ENCODE measurements around the gene SPATA33.
"Not testable (repeated sequence)": the region's sequence is repeated elsewhere in the genome, so short reads cannot be mapped to it uniquely, and the experiment has no call there.

SPATA33 gene

DNA sequence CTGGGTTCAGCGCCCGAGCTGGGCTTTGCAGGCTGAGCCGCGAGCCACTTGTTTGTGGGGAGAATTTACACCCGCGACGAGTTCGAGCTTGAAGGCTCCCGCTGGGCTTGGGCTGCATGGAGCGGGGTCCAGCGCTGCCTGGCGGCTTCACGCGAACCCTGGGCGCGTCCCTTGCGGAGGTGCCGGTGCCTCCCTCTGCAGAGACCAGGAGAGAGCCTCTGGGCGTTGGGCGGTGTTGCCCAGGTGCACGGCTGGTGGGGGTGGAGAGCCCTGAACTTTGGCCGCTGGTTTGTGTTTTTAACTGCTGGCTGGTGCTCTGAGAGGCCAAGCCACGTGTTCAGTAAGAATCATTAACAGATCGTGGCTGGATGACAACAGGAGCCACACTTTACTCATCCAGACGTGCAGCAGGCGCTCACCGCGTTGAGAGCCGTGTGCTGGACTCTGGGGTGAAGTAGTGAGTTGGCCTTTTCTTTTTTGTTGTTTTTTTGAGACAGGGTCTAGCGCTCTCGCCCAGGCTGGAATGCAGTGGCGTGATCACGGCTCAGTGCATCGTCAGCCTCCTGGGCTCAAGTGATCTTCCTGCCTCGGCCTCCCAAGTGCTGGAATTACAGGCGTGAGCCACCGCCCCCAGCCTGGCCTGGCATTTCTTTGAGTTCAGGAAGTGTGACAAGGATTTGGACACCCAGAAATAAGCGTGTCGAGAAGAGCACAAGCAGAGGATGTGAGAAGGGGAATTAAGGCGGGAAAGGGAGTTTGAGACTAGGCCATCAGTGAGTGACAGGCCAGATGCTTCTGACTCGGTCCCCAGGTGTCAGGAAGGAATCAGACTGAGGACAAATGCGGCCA lies 29.7 kb downstream of the SPATA33 start:
- Histone ChIP-seq H3K27ac (ENCODE audit: low read length) (peak overlapping the region; percentile 72), H4K20me1 (ENCODE audit: insufficient read depth, low read length) (no peaks in the 10 kb centered on the region), H3K4me1 (ENCODE audit: low read length) (no peaks in the 10 kb centered on the region), H3K4me2 (ENCODE audit: low read depth, low read length) (peak overlapping the region; percentile 68), H3K9me2 (replicated peaks; ENCODE audit: insufficient read depth, low read length) (no peaks in the 10 kb centered on the region), H3K9ac (ENCODE audit: low read length) (peak overlapping the region; percentile 83), H3K27me3 (replicated peaks; ENCODE audit: insufficient read depth, low read length) (no peaks in the 10 kb centered on the region), H3K4me3 (ENCODE audit: low read length) (peak overlapping the region; percentile 75), H3K9me3 (replicated peaks; ENCODE audit: insufficient read depth, low read length) (no peaks in the 10 kb centered on the region), H2AFZ (ENCODE audit: low read length) (0 out of 2 replicates have a peak overlapping the region, but pooled peaks have one; percentile 31), H3F3A (ENCODE audit: insufficient read depth, low read length) (no peaks in the 10 kb centered on the region), H3K36me3 (replicated peaks; ENCODE audit: insufficient read depth, low read length) (no peaks in the 10 kb centered on the region), H3K79me2 (ENCODE audit: low read length) (peaks cover 4% of the 10 kb centered on the region)
- TF ChIP-seq EZH2phosphoT487 (IDR thresholded peaks at IDR 0.05; ENCODE audit: low read length), result no peak
- TF ChIP-seq, protein P1, sequence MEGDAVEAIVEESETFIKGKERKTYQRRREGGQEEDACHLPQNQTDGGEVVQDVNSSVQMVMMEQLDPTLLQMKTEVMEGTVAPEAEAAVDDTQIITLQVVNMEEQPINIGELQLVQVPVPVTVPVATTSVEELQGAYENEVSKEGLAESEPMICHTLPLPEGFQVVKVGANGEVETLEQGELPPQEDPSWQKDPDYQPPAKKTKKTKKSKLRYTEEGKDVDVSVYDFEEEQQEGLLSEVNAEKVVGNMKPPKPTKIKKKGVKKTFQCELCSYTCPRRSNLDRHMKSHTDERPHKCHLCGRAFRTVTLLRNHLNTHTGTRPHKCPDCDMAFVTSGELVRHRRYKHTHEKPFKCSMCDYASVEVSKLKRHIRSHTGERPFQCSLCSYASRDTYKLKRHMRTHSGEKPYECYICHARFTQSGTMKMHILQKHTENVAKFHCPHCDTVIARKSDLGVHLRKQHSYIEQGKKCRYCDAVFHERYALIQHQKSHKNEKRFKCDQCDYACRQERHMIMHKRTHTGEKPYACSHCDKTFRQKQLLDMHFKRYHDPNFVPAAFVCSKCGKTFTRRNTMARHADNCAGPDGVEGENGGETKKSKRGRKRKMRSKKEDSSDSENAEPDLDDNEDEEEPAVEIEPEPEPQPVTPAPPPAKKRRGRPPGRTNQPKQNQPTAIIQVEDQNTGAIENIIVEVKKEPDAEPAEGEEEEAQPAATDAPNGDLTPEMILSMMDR (IDR thresholded peaks at IDR 0.05; ENCODE audit: low read length), result no peak
- TF ChIP-seq EZH2 (optimal IDR thresholded peaks at IDR 0.05; ENCODE audit: low read depth, low read length), result no peak
- peak; percentile 45 for DNase-seq

DNA sequence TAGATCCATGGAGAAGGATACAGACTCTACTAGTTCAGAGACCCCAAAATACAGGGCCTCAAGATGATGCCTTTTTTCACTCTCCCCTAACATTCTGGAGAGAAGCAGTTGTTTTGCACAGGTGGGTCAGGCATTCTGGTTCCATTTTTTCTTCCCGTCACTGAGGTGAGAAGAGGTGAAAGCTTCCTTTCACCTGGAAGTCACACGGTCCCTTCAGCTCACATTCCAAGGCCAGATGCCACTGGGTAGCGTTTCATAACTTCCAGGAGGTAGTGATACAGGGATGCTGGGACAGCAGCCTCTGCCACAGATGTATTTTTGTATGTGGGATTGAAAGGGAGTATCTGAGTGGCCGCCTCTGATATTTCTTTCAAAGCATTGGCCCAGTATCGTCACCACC lies 30.8 kb downstream of the SPATA33 start:
- Histone ChIP-seq H3K27ac (ENCODE audit: low read length) (no peak overlapping the region), H4K20me1 (ENCODE audit: insufficient read depth, low read length) (no peaks in the 10 kb centered on the region), H3K4me2 (ENCODE audit: low read depth, low read length) (no peak overlapping the region), H3K9me3 (replicated peaks; ENCODE audit: insufficient read depth, low read length) (no peaks in the 10 kb centered on the region), H2AFZ (ENCODE audit: low read length) (no peak overlapping the region), H3K4me3 (ENCODE audit: low read length) (no peak overlapping the region), H3K9ac (ENCODE audit: low read length) (no peak overlapping the region), H3F3A (ENCODE audit: insufficient read depth, low read length) (no peaks in the 10 kb centered on the region), H3K4me1 (ENCODE audit: low read length) (no peaks in the 10 kb centered on the region), H3K79me2 (ENCODE audit: low read length) (peaks cover 4% of the 10 kb centered on the region), H3K27me3 (replicated peaks; ENCODE audit: insufficient read depth, low read length) (no peaks in the 10 kb centered on the region), H3K36me3 (replicated peaks; ENCODE audit: insufficient read depth, low read length) (no peaks in the 10 kb centered on the region), H3K9me2 (replicated peaks; ENCODE audit: insufficient read depth, low read length) (no peaks in the 10 kb centered on the region)
- TF ChIP-seq EZH2 (optimal IDR thresholded peaks at IDR 0.05; ENCODE audit: low read depth, low read length), result no peak
- TF ChIP-seq EZH2phosphoT487 (IDR thresholded peaks at IDR 0.05; ENCODE audit: low read length), result no peak
- TF ChIP-seq, protein P1 (IDR thresholded peaks at IDR 0.05; ENCODE audit: low read length), result no peak
- no peak for DNase-seq

DNA sequence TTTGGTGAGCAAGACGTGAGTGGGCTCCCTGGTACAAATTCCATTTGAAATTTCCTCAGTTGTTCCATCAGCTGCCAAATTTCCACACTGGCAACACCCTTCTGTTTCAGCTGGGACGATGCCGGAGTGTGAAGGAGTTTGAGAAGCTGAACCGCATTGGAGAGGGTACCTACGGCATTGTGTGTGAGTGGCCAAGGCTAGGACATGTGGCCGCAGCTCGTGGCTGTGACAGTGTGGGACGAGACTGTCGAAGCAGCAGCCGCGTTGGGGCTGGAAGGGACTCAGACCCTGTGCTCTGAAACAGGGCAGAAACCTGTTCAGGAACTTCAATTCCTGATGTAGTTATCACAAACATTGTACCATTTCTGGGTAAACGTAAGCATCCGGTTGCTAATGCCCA lies 31.5 kb downstream of the SPATA33 start:
- no peak overlapping the region for H3K27ac ChIP-seq (ENCODE audit: low read length)
- TF ChIP-seq EZH2phosphoT487 (IDR thresholded peaks at IDR 0.05; ENCODE audit: low read length) (no peak), EZH2 (optimal IDR thresholded peaks at IDR 0.05; ENCODE audit: low read depth, low read length) (no peak)
- TF ChIP-seq, protein P1 (IDR thresholded peaks at IDR 0.05; ENCODE audit: low read length), result no peak
- peaks cover 4% of the 10 kb centered on the region for H3K79me2 ChIP-seq (ENCODE audit: low read length)
- H3K9me3 ChIP-seq (replicated peaks; ENCODE audit: insufficient read depth, low read length), result no peaks in the 10 kb centered on the region
- no peaks in the 10 kb centered on the region for H3K9me2 ChIP-seq (replicated peaks; ENCODE audit: insufficient read depth, low read length)
- no peaks in the 10 kb centered on the region for H3F3A ChIP-seq (ENCODE audit: insufficient read depth, low read length)
- no peak for DNase-seq
- no peak overlapping the region for H2AFZ ChIP-seq (ENCODE audit: low read length)
- H3K4me1 ChIP-seq (ENCODE audit: low read length), result no peaks in the 10 kb centered on the region
- no peak overlapping the region for H3K4me2 ChIP-seq (ENCODE audit: low read depth, low read length)
- no peaks in the 10 kb centered on the region for H3K27me3 ChIP-seq (replicated peaks; ENCODE audit: insufficient read depth, low read length)
- H3K4me3 ChIP-seq (ENCODE audit: low read length), result no peak overlapping the region
- no peaks in the 10 kb centered on the region for H4K20me1 ChIP-seq (ENCODE audit: insufficient read depth, low read length)
- H3K36me3 ChIP-seq (replicated peaks; ENCODE audit: insufficient read depth, low read length), result no peaks in the 10 kb centered on the region
- no peak overlapping the region for H3K9ac ChIP-seq (ENCODE audit: low read length)

DNA sequence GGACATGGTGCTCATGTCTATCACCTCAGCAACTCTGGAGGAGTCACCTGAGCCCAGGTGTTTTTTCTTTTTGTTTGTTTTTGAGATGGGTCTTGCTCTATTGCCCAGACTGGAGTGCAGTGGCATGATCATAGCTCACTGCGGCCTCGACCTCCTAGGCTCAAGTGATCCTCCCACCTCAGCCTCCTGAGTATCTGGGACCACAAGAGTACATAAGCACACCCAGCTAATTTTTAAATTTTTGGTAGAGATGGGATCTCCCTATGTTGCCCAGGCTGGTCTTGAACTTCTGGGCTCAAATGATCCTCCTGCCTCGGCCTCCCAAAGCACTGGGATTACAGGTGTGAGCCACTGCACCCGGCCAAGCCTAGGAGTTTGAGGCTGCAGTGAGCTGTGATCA lies 32.0 kb downstream of the SPATA33 start:
- DNase-seq, result not testable (repeated sequence)

More for the DNA sequence above, 32.0 kb downstream of the SPATA33 start:
- not testable (repeated sequence) for H3K36me3 ChIP-seq (replicated peaks; ENCODE audit: insufficient read depth, low read length); H3K9ac ChIP-seq (ENCODE audit: low read length); H3K4me1 ChIP-seq (ENCODE audit: low read length); H3K27ac ChIP-seq (ENCODE audit: low read length); H2AFZ ChIP-seq (ENCODE audit: low read length); H3K4me2 ChIP-seq (ENCODE audit: low read depth, low read length); H4K20me1 ChIP-seq (ENCODE audit: insufficient read depth, low read length); H3K9me2 ChIP-seq (replicated peaks; ENCODE audit: insufficient read depth, low read length); H3K79me2 ChIP-seq (ENCODE audit: low read length); H3K4me3 ChIP-seq (ENCODE audit: low read length); H3F3A ChIP-seq (ENCODE audit: insufficient read depth, low read length); H3K9me3 ChIP-seq (replicated peaks; ENCODE audit: insufficient read depth, low read length); H3K27me3 ChIP-seq (replicated peaks; ENCODE audit: insufficient read depth, low read length)

All from MM.1S (cell line).